ENCODE data around the gene JDP2.

JDP2 gene

DNA sequence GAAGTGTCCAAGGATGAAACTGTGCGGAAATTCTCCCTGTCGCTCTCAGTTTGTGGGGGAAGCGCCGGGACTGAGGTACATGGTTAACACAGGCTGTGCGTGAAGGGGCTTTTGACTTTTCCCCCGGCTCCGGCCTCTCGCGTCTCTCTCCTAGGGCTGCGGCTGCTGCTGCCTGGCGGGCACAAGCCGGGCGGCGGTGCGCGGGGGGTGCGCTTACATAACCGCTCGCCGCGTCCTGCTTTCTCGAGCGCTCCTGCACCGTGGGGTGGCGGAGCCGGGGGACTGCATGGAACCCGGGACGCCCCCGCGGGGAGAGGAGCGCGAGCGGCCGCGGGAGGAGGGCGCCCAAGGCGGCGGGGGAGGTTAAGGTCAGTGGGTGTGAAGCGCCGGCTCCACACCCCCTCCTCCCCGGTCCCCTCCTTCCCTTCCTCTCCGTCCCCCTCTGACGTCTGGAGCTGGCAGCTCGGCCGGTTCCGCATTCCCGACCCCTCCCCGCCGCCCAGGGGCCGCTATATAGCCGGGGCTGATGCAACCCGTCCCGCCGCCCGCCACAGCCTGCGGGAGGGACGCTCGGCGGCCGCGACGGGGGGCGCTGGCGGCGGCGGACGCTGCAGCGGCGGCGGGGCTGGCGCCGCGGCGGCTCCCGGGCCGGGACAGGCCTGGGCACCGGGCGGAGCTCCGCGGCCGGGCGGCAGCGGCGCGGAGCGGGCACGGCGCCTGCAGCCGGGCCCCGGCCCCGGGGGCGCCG is at the start of gene JDP2 (continued):
- no peak for TF ChIP-seq ZNF548 (tag by site-specific recombination; IDR thresholded peaks at IDR 0.05)
- TF ChIP-seq SP7 (tag by site-specific recombination; IDR thresholded peaks at IDR 0.05): peak; percentile 48; the same call in 1 of the 2 replicates

DNA sequence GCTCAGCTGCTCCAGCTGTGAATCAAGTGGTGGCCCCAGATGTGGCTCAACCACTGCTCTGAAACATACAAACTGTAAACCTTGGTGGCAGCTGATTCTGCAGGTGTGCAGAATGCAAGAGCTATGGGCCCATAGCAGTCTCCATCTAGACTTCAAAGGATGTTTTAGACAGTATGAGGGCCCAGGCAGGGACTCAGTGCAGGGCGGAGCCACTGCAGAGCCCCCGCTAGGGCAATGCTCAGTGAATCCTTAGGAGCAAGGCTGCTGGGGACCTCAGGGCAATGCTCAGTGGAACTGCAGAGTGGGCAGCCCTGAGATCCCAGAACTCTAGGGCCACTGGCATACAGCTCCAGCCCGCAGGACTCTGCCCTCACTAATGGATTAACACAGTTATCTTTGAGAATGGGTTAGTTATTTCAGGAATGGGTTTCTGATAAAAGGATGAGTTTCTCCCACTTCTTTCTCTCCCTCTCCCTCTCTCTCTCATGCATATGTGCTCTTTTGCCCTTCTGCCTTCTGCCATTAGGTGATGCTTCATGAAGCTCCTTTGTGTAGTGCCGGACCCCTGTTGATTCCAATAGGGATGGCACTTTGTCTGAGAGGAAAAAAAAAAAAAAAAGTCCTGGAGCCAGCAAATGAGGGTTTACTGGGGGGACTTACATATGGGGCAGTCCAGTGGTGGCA is 48.4 kb upstream of the JDP2 start:
- TF ChIP-seq ZNF335 (tag by site-specific recombination; conservative IDR thresholded peaks at IDR 0.05): no peak
- TF ChIP-seq, protein P1, sequence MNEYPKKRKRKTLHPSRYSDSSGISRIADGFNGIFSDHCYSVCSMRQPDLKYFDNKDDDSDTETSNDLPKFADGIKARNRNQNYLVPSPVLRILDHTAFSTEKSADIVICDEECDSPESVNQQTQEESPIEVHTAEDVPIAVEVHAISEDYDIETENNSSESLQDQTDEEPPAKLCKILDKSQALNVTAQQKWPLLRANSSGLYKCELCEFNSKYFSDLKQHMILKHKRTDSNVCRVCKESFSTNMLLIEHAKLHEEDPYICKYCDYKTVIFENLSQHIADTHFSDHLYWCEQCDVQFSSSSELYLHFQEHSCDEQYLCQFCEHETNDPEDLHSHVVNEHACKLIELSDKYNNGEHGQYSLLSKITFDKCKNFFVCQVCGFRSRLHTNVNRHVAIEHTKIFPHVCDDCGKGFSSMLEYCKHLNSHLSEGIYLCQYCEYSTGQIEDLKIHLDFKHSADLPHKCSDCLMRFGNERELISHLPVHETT (tag by site-specific recombination; IDR thresholded peaks at IDR 0.05): no peak
- TF ChIP-seq ZNF169 (tag by site-specific recombination; IDR thresholded peaks at IDR 0.05): no peak
- no peak for TF ChIP-seq ZNF544 (tag by site-specific recombination; IDR thresholded peaks at IDR 0.05)
- TF ChIP-seq ZNF664 (tag by site-specific recombination; IDR thresholded peaks at IDR 0.05): no peak
- TF ChIP-seq ZNF211 (tag by site-specific recombination; IDR thresholded peaks at IDR 0.05; ENCODE audit: low read depth): no peak
- TF ChIP-seq, protein P2, sequence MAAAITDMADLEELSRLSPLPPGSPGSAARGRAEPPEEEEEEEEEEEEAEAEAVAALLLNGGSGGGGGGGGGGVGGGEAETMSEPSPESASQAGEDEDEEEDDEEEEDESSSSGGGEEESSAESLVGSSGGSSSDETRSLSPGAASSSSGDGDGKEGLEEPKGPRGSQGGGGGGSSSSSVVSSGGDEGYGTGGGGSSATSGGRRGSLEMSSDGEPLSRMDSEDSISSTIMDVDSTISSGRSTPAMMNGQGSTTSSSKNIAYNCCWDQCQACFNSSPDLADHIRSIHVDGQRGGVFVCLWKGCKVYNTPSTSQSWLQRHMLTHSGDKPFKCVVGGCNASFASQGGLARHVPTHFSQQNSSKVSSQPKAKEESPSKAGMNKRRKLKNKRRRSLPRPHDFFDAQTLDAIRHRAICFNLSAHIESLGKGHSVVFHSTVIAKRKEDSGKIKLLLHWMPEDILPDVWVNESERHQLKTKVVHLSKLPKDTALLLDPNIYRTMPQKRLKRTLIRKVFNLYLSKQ (tag by site-specific recombination; IDR thresholded peaks at IDR 0.05; ENCODE audit: borderline replicate concordance): no peak
- TF ChIP-seq, protein P3, sequence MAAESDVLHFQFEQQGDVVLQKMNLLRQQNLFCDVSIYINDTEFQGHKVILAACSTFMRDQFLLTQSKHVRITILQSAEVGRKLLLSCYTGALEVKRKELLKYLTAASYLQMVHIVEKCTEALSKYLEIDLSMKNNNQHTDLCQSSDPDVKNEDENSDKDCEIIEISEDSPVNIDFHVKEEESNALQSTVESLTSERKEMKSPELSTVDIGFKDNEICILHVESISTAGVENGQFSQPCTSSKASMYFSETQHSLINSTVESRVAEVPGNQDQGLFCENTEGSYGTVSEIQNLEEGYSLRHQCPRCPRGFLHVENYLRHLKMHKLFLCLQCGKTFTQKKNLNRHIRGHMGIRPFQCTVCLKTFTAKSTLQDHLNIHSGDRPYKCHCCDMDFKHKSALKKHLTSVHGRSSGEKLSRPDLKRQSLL (tag by site-specific recombination; IDR thresholded peaks at IDR 0.05): no peak
- TF ChIP-seq ZNF555 (tag by site-specific recombination; conservative IDR thresholded peaks at IDR 0.05): no peak
- no peak for TF ChIP-seq ZBTB21 (tag by site-specific recombination; IDR thresholded peaks at IDR 0.05)
- no peak for TF ChIP-seq ZNF785 (tag by site-specific recombination; IDR thresholded peaks at IDR 0.05)
- TF ChIP-seq, protein P4, sequence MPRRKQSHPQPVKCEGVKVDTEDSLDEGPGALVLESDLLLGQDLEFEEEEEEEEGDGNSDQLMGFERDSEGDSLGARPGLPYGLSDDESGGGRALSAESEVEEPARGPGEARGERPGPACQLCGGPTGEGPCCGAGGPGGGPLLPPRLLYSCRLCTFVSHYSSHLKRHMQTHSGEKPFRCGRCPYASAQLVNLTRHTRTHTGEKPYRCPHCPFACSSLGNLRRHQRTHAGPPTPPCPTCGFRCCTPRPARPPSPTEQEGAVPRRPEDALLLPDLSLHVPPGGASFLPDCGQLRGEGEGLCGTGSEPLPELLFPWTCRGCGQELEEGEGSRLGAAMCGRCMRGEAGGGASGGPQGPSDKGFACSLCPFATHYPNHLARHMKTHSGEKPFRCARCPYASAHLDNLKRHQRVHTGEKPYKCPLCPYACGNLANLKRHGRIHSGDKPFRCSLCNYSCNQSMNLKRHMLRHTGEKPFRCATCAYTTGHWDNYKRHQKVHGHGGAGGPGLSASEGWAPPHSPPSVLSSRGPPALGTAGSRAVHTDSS (tag by site-specific recombination; IDR thresholded peaks at IDR 0.05): no peak
- no peak for TF ChIP-seq GLI4 (tag by site-specific recombination; IDR thresholded peaks at IDR 0.05)
- Histone ChIP-seq H3K36me3 (ENCODE audit: control insufficient read depth in 2 of 2, insufficient read depth in 1 of 2, low read length in 2 of 2) (no peaks in the 10 kb centered on the region), H3K9me3 (ENCODE audit: control insufficient read depth, insufficient read depth, low read depth, low read length) (no peaks in the 10 kb centered on the region), H3K4me3 (ENCODE audit: low read depth, low read length) (no peak overlapping the region), H3K27ac (ENCODE audit: extremely low read depth, low read depth, low read length) (no peak overlapping the region), H3K4me1 (ENCODE audit: control insufficient read depth, insufficient read depth, low read length) (no peaks in the 10 kb centered on the region)
- ChIA-PET CTCF (interaction anchor here (1.1 kb wide), 1 partner anchor 182 kb away, joined by 3 read pairs; no protein-coding TSS in a partner anchor), POLR2A (interaction anchor here (0.7 kb wide), 1 partner anchor 29 kb away, joined by 3 read pairs; no protein-coding TSS in a partner anchor)

DNA sequence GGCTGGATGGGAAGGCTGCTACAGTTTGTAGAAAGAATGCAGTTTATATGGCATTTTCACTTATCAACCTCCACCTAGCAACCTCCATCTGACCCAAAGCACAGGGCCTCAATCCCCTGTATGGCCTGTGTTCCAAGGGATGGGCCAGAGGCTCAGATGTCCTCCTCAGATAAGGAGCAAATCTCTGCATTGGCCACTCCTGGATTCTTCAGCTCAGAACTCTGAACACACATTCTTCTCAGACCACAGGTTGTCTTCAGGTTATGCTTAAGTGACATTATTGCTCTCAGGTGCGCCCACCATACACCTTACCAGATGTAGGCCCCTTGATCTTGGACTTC is 47.9 kb upstream of the JDP2 start:
- TF ChIP-seq ZNF221 (tag by site-specific recombination; IDR thresholded peaks at IDR 0.05; ENCODE audit: borderline replicate concordance) (no peak), SP7 (tag by site-specific recombination; IDR thresholded peaks at IDR 0.05) (no peak), ZNF558 (tag by site-specific recombination; IDR thresholded peaks at IDR 0.05) (no peak), ZNF391 (tag by site-specific recombination; IDR thresholded peaks at IDR 0.05; ENCODE audit: borderline replicate concordance, low read depth) (no peak), ZNF23 (tag by site-specific recombination; IDR thresholded peaks at IDR 0.05; ENCODE audit: borderline replicate concordance) (no peak), ZSCAN23 (tag by site-specific recombination; IDR thresholded peaks at IDR 0.05) (no peak), ZNF610 (tag by site-specific recombination; IDR thresholded peaks at IDR 0.05; ENCODE audit: borderline replicate concordance) (no peak), ZNF560 (tag by site-specific recombination; IDR thresholded peaks at IDR 0.05; ENCODE audit: borderline replicate concordance) (no peak), ZNF184 (tag by site-specific recombination; IDR thresholded peaks at IDR 0.05) (no peak)
- CTCF ChIA-PET: interaction anchor here (1.8 kb wide), 1 partner anchor 72 kb away, joined by 4 read pairs; no protein-coding TSS in a partner anchor
- Histone ChIP-seq H3K9me3 (ENCODE audit: control insufficient read depth, insufficient read depth, low read depth, low read length) (no peaks in the 10 kb centered on the region), H3K27ac (ENCODE audit: extremely low read depth, low read depth, low read length) (no peak overlapping the region), H3K4me1 (ENCODE audit: control insufficient read depth, insufficient read depth, low read length) (no peaks in the 10 kb centered on the region), H3K36me3 (ENCODE audit: control insufficient read depth in 2 of 2, insufficient read depth in 1 of 2, low read length in 2 of 2) (no peaks in the 10 kb centered on the region), H3K4me3 (ENCODE audit: low read depth, low read length) (no peak overlapping the region)
- POLR2A ChIA-PET: interaction anchor here (0.7 kb wide), 1 partner anchor 28 kb away, joined by 3 read pairs; no protein-coding TSS in a partner anchor

All from HEK293 (cell line).